K562 (cell line): ENCODE measurements around the gene EFHD2.

ENCODE experiments used
- EP300 ChIP-seq: IDR thresholded peaks from 2 replicates; pipeline ENCODE4 v1.6.1; 2012; ENCODE audit warnings: low read length, improper control_type of control experiment
- HDAC6 ChIP-seq: IDR thresholded peaks from 2 replicates; pipeline ENCODE4 v1.6.1; 2012; ENCODE audit warnings: low read depth, mild to moderate bottlenecking, control low read depth, inconsistent platforms, low read length, moderate library complexity
- HNRNPLL ChIP-seq: fragments of 200-400 bp; formaldehyde crosslinking; IDR thresholded peaks from 2 replicates; pipeline ENCODE4 v1.6.1; 2017; ENCODE audit warnings: low read length, low read depth, mild to moderate bottlenecking; ENCODE audit not compliant: poor library complexity, severe bottlenecking
- NRF1 ChIP-seq, 2 experiments: fragments of 450-650 bp; IDR thresholded peaks in 1 of 2; conservative IDR thresholded peaks in 1 of 2; 2 replicates each; pipeline ENCODE4 v1.6.1; 2014; ENCODE audit warnings: mild to moderate bottlenecking in 2 of 2
- POLR2A ChIP-seq: fragments of 450-650 bp; conservative IDR thresholded peaks from 2 replicates; pipeline ENCODE4 v1.6.1; 2016
- POLR2AphosphoS2 ChIP-seq: IDR thresholded peaks from 2 replicates; pipeline ENCODE4 v1.6.1; 2012; ENCODE audit warnings: low read length, improper control_type of control experiment
- POLR2AphosphoS5 ChIP-seq: IDR thresholded peaks from 2 replicates; pipeline ENCODE4 v1.6.1; 2011; ENCODE audit warnings: mild to moderate bottlenecking, low read depth, low read length, moderate library complexity; ENCODE audit not compliant: control insufficient read depth, insufficient read depth
- ZNF3 ChIP-seq: fragments of 250-450 bp; sonication (Bioruptor Pico); IDR thresholded peaks from 2 replicates; pipeline ENCODE4 v1.5.0; 2021; ENCODE audit warnings: mild to moderate bottlenecking, moderate library complexity
- TF ChIP-seq, protein P1 (sequence below): fragments of 250-450 bp; sonication (Bioruptor Pico); IDR thresholded peaks from 2 replicates; pipeline ENCODE4 v1.5.0; 2020; ENCODE audit warnings: mild to moderate bottlenecking, borderline replicate concordance
- TF ChIP-seq, protein P2 (sequence below): sonication (generic); formaldehyde crosslinking; IDR thresholded peaks from 2 replicates; pipeline ENCODE4 v1.8.1; 2023; ENCODE audit warnings: mild to moderate bottlenecking, missing genetic modification reagents

DNA sequence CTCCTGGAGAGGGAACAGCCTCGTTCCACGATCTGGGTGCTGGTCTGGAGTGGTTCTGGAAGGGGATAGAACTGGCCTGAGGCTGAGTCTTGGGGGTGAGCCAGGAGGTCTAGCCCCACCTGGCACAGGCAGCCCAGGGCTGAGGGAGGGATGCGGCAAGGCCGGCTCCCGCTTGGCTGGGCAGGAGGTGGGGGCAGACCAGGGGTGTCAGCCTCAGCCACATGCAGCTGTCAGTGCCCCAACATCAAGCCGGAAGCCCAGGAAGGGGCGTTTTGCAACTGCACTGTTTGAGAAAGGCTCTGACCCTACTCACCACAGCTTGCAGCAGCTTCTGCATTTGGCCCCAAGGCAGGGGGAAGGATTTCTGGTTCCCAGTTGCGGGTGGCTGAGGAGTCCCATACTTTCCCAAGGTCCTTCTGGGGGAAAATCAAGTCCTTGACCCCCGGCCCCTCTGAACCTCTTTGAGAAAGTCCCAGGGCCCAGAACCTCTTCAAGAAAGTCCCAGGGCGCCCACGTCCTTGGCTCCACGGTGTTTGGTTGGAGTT, 2.0 kb downstream of the EFHD2 start:
- TF ChIP-seq EP300 = no peak
- TF ChIP-seq POLR2A = no peak
- no peak for TF ChIP-seq HDAC6
- no peak for TF ChIP-seq HNRNPLL
- TF ChIP-seq, protein P1, sequence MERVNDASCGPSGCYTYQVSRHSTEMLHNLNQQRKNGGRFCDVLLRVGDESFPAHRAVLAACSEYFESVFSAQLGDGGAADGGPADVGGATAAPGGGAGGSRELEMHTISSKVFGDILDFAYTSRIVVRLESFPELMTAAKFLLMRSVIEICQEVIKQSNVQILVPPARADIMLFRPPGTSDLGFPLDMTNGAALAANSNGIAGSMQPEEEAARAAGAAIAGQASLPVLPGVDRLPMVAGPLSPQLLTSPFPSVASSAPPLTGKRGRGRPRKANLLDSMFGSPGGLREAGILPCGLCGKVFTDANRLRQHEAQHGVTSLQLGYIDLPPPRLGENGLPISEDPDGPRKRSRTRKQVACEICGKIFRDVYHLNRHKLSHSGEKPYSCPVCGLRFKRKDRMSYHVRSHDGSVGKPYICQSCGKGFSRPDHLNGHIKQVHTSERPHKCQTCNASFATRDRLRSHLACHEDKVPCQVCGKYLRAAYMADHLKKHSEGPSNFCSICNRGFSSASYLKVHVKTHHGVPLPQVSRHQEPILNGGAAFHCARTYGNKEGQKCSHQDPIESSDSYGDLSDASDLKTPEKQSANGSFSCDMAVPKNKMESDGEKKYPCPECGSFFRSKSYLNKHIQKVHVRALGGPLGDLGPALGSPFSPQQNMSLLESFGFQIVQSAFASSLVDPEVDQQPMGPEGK (CRISPR knock-in tag) = no peak
- no peak for TF ChIP-seq POLR2AphosphoS2
- no peak for TF ChIP-seq POLR2AphosphoS5
- TF ChIP-seq, protein P2, sequence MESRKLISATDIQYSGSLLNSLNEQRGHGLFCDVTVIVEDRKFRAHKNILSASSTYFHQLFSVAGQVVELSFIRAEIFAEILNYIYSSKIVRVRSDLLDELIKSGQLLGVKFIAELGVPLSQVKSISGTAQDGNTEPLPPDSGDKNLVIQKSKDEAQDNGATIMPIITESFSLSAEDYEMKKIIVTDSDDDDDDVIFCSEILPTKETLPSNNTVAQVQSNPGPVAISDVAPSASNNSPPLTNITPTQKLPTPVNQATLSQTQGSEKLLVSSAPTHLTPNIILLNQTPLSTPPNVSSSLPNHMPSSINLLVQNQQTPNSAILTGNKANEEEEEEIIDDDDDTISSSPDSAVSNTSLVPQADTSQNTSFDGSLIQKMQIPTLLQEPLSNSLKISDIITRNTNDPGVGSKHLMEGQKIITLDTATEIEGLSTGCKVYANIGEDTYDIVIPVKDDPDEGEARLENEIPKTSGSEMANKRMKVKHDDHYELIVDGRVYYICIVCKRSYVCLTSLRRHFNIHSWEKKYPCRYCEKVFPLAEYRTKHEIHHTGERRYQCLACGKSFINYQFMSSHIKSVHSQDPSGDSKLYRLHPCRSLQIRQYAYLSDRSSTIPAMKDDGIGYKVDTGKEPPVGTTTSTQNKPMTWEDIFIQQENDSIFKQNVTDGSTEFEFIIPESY (CRISPR knock-in tag) = no peak
- no peak for TF ChIP-seq ZNF3 (CRISPR knock-in tag)
- no peak for TF ChIP-seq NRF1 (conservative IDR thresholded peaks at IDR 0.05 in 1 of 2, IDR thresholded peaks at IDR 0.05 in 1 of 2)
